GM12875 (cell line): ENCODE data around the gene KCNMA1.

Source experiments
- H3K4me3 ChIP-seq: one replicate; pipeline ENCODE4 v1.5.1; 2011; ENCODE audit warnings: low read depth, low read length, control low read depth
- CTCF ChIP-seq: IDR thresholded peaks from 2 replicates; pipeline ENCODE4 v1.5.1; 2011; ENCODE audit warnings: low read depth, mild to moderate bottlenecking, control low read depth, inconsistent platforms, low read length, moderate library complexity, borderline replicate concordance; ENCODE audit not compliant: insufficient read depth

Gene KCNMA1

GRCh38 chr10:77463967-77464745 lies 173.5 kb downstream of the KCNMA1 start:
- no peak overlapping the region for H3K4me3 ChIP-seq
- TF ChIP-seq CTCF, result no peak

- TF ChIP-seq CTCF, result no peak
Measured at GRCh38 chr10:77463499-77463898, 174.1 kb downstream of the KCNMA1 start.

GRCh38 chr10:77461636-77462296 lies 175.8 kb downstream of the KCNMA1 start:
- no peak for TF ChIP-seq CTCF
- H3K4me3 ChIP-seq, result no peak overlapping the region

More at GRCh38 chr10:77463499-77463898, 174.1 kb downstream of the KCNMA1 start:
- H3K4me3 ChIP-seq, result no peak overlapping the region

- H3K4me3 ChIP-seq, result no peak overlapping the region
- no peak for TF ChIP-seq CTCF
Measured at GRCh38 chr10:77459905-77460304, 177.7 kb downstream of the KCNMA1 start.

GRCh38 chr10:77458986-77459590 lies 178.5 kb downstream of the KCNMA1 start:
- TF ChIP-seq CTCF, result no peak
- no peak overlapping the region for H3K4me3 ChIP-seq

- TF ChIP-seq CTCF, result no peak
- no peak overlapping the region for H3K4me3 ChIP-seq
Measured at GRCh38 chr10:77457721-77458120, 179.9 kb downstream of the KCNMA1 start.

GRCh38 chr10:77457266-77457665 lies 180.3 kb downstream of the KCNMA1 start:
- TF ChIP-seq CTCF, result no peak
- H3K4me3 ChIP-seq, result no peak overlapping the region
